Neural cell (in vitro differentiated cells): Measurements from ENCODE around the gene PNPLA3. TPM values are rescaled to one million over a fixed set of nuclear protein-coding genes. Genes with fewer than 3 reads are reported as not detected.

Experiments used
- H2AFZ ChIP-seq: fragments of 200-600, 300-800 bp; sonication (generic), shearing (Covaris generic); 2 replicates; pipeline ENCODE4 v1.6.0; 2014; ENCODE audit warnings: low read depth, mild to moderate bottlenecking, antibody characterized with exemption, low read length, moderate library complexity
- H3F3A ChIP-seq: fragments of 200-600 bp; shearing (Covaris generic); 2 replicates; pipeline ENCODE4 v1.6.1; 2016; ENCODE audit warnings: mild to moderate bottlenecking, moderate library complexity, mixed read lengths, antibody characterized with exemption, low read length; ENCODE audit not compliant: insufficient read depth, poor library complexity, severe bottlenecking
- H3K27ac ChIP-seq: fragments of 200-600, 300-800 bp; sonication (generic), shearing (Covaris generic); 2 replicates; pipeline ENCODE4 v1.5.1; 2014; ENCODE audit warnings: mild to moderate bottlenecking, low read length, moderate library complexity
- H3K27me3 ChIP-seq: fragments of 300-800, 200-600 bp; sonication (generic), shearing (Covaris generic); 2 replicates; pipeline ENCODE4 v1.6.0; 2014; ENCODE audit warnings: mild to moderate bottlenecking, low read depth, low read length, moderate library complexity; ENCODE audit not compliant: insufficient read depth
- H3K36me3 ChIP-seq: fragments of 300-800, 200-600 bp; sonication (generic), shearing (Covaris generic); 2 replicates; pipeline ENCODE4 v1.5.1; 2014; ENCODE audit warnings: mild to moderate bottlenecking, antibody characterized with exemption, low read length, moderate library complexity; ENCODE audit not compliant: insufficient read depth
- H3K4me2 ChIP-seq: fragments of 300-800, 200-600 bp; sonication (generic), shearing (Covaris generic); 2 replicates; pipeline ENCODE4 v1.6.0; 2014; ENCODE audit warnings: mild to moderate bottlenecking, low read length
- H3K4me3 ChIP-seq: fragments of 300-800, 200-600 bp; sonication (generic), shearing (Covaris generic); 2 replicates; pipeline ENCODE4 v1.5.1; 2014; ENCODE audit warnings: mild to moderate bottlenecking, low read length, moderate library complexity
- H3K79me2 ChIP-seq: fragments of 200-600 bp; shearing (Covaris generic); replicated peaks from 2 replicates; pipeline ENCODE4 v1.6.0; 2014; ENCODE audit warnings: mild to moderate bottlenecking, low read length, moderate library complexity; ENCODE audit not compliant: insufficient read depth
- H3K9ac ChIP-seq: fragments of 300-800, 200-600 bp; sonication (generic), shearing (Covaris generic); 2 replicates; pipeline ENCODE4 v1.6.1; 2016; ENCODE audit warnings: mild to moderate bottlenecking, low read length, mixed read lengths
- H3K9me2 ChIP-seq: fragments of 200-600 bp; shearing (Covaris generic); 2 replicates; pipeline ENCODE4 v1.6.1; 2016; ENCODE audit warnings: mild to moderate bottlenecking, low read length, mixed read lengths; ENCODE audit not compliant: insufficient read depth
- H3K9me3 ChIP-seq: fragments of 200-600, 300-800 bp; sonication (generic), shearing (Covaris generic); 2 replicates; pipeline ENCODE4 v1.6.1; 2016; ENCODE audit warnings: mild to moderate bottlenecking, mixed run types, low read length, moderate library complexity, mixed read lengths
- H4K20me1 ChIP-seq: fragments of 200-600 bp; shearing (Covaris generic); 2 replicates; pipeline ENCODE4 v1.6.1; 2016; ENCODE audit warnings: mild to moderate bottlenecking, mixed run types; ENCODE audit not compliant: insufficient read depth
- EP300 ChIP-seq: fragments of 450-650 bp; conservative IDR thresholded peaks from 2 replicates; pipeline ENCODE4 v1.6.1; 2014; ENCODE audit warnings: antibody characterized with exemption, mild to moderate bottlenecking, moderate library complexity; ENCODE audit not compliant: poor library complexity, severe bottlenecking
- EZH2 ChIP-seq: fragments of 200-600, 300-800 bp; shearing (Covaris generic), sonication (generic); IDR thresholded peaks from 2 replicates; pipeline ENCODE4 v1.6.1; 2014; ENCODE audit warnings: antibody characterized with exemption, low read length, borderline replicate concordance, mild to moderate bottlenecking; ENCODE audit not compliant: insufficient read depth, poor library complexity, severe bottlenecking
- MXI1 ChIP-seq: fragments of 450-650 bp; conservative IDR thresholded peaks from 2 replicates; pipeline ENCODE4 v1.6.1; 2014; ENCODE audit warnings: antibody characterized with exemption, mild to moderate bottlenecking; ENCODE audit not compliant: poor library complexity, severe bottlenecking
- POLR2AphosphoS5 ChIP-seq: IDR thresholded peaks from 2 replicates; pipeline ENCODE4 v1.6.1; 2012
- RAD21 ChIP-seq: fragments of 450-650 bp; conservative IDR thresholded peaks from 2 replicates; pipeline ENCODE4 v1.6.1; 2014; ENCODE audit warnings: antibody characterized with exemption, mild to moderate bottlenecking, moderate library complexity
- SMC3 ChIP-seq: fragments of 450-650 bp; conservative IDR thresholded peaks from 2 replicates; pipeline ENCODE4 v1.6.1; 2014; ENCODE audit warnings: antibody characterized with exemption, mild to moderate bottlenecking, moderate library complexity; ENCODE audit not compliant: poor library complexity
- TAF1 ChIP-seq: IDR thresholded peaks from 2 replicates; pipeline ENCODE4 v1.6.1; 2012; ENCODE audit warnings: low read depth
- polyA plus RNA-seq: library from polyadenylated mRNA; depleted of rRNA; stranded (reverse); fragments of >200 nt; gene quantifications from 2 replicates; pipeline ENCODE4 v1.2.3, GENCODE V29; 2014
- TF ChIP-seq, protein P1 (sequence below): IDR thresholded peaks from 2 replicates; pipeline ENCODE4 v1.6.1; 2012; ENCODE audit warnings: borderline replicate concordance
- TF ChIP-seq, protein P2 (sequence below): fragments of 450-650 bp; IDR thresholded peaks from 2 replicates; pipeline ENCODE4 v1.5.1; 2014; ENCODE audit warnings: antibody characterized with exemption, mild to moderate bottlenecking, moderate library complexity; ENCODE audit not compliant: poor library complexity, severe bottlenecking

The PNPLA3 gene
- polyA plus RNA-seq, 1 donor from 2014 or later, result 6.5 TPM

- no peaks in the 10 kb centered on the region for H3F3A ChIP-seq
- H3K4me2 ChIP-seq, result no peak overlapping the region
- H3K9ac ChIP-seq, result no peak overlapping the region
- no peak overlapping the region for H3K27ac ChIP-seq
- H3K36me3 ChIP-seq, result no peaks in the 10 kb centered on the region
- no peak overlapping the region for H2AFZ ChIP-seq
- H3K27me3 ChIP-seq, result no peaks in the 10 kb centered on the region
- H3K9me2 ChIP-seq, result no peaks in the 10 kb centered on the region
- no peak overlapping the region for H3K4me3 ChIP-seq
- no peaks in the 10 kb centered on the region for H3K79me2 ChIP-seq
- no peaks in the 10 kb centered on the region for H4K20me1 ChIP-seq
- no peaks in the 10 kb centered on the region for H3K9me3 ChIP-seq
- TF ChIP-seq RAD21 (no peak), EZH2 (no peak), TAF1 (no peak), MXI1 (no peak), EP300 (no peak), POLR2AphosphoS5 (no peak), SMC3 (no peak)
- TF ChIP-seq, protein P1, sequence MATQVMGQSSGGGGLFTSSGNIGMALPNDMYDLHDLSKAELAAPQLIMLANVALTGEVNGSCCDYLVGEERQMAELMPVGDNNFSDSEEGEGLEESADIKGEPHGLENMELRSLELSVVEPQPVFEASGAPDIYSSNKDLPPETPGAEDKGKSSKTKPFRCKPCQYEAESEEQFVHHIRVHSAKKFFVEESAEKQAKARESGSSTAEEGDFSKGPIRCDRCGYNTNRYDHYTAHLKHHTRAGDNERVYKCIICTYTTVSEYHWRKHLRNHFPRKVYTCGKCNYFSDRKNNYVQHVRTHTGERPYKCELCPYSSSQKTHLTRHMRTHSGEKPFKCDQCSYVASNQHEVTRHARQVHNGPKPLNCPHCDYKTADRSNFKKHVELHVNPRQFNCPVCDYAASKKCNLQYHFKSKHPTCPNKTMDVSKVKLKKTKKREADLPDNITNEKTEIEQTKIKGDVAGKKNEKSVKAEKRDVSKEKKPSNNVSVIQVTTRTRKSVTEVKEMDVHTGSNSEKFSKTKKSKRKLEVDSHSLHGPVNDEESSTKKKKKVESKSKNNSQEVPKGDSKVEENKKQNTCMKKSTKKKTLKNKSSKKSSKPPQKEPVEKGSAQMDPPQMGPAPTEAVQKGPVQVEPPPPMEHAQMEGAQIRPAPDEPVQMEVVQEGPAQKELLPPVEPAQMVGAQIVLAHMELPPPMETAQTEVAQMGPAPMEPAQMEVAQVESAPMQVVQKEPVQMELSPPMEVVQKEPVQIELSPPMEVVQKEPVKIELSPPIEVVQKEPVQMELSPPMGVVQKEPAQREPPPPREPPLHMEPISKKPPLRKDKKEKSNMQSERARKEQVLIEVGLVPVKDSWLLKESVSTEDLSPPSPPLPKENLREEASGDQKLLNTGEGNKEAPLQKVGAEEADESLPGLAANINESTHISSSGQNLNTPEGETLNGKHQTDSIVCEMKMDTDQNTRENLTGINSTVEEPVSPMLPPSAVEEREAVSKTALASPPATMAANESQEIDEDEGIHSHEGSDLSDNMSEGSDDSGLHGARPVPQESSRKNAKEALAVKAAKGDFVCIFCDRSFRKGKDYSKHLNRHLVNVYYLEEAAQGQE, result no peak
- TF ChIP-seq, protein P2, sequence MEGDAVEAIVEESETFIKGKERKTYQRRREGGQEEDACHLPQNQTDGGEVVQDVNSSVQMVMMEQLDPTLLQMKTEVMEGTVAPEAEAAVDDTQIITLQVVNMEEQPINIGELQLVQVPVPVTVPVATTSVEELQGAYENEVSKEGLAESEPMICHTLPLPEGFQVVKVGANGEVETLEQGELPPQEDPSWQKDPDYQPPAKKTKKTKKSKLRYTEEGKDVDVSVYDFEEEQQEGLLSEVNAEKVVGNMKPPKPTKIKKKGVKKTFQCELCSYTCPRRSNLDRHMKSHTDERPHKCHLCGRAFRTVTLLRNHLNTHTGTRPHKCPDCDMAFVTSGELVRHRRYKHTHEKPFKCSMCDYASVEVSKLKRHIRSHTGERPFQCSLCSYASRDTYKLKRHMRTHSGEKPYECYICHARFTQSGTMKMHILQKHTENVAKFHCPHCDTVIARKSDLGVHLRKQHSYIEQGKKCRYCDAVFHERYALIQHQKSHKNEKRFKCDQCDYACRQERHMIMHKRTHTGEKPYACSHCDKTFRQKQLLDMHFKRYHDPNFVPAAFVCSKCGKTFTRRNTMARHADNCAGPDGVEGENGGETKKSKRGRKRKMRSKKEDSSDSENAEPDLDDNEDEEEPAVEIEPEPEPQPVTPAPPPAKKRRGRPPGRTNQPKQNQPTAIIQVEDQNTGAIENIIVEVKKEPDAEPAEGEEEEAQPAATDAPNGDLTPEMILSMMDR, result no peak
Measured at GRCh38 chr22:43878079-43878795, 45.4 kb upstream of the PNPLA3 start.

DNA sequence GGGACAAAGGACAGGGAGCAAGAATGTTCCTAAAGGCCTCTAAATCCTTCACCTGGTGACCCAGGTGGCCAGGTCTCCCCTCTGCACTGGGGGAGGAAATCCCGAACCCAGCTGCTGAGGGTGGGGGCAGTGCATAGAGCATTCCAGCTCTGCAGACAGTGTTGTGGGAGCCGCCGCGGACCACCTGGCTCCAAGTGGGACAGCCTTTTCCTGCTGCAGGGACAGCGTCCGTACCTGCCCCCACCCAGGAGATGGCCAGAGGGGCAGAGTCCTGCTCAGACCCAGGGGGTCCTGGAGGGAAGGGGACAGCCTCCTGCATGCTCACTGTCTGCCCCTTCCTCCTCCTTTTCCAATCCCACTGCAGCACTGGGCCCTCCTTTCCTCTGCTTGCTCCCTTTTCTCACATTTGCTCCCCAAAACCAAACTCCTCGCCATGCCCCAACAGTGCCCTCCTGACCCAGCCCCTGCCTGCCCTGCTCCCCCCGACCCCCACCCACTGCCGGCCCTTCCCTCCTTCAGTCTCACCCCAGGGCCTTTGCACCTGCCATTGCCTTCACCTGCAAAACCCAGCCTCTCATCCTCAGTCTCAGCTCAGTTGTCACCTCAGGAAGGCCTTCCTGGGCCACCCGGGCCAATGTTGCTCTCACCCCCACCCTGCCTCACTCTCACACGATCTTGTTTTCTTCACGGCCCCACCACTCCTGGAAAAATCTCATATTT, 44.6 kb upstream of the PNPLA3 start:
- TF ChIP-seq TAF1 (no peak), SMC3 (no peak), RAD21 (no peak), MXI1 (no peak), POLR2AphosphoS5 (no peak), EZH2 (no peak), EP300 (no peak)
- TF ChIP-seq, protein P1, result no peak
- TF ChIP-seq, protein P2, result no peak
- Histone ChIP-seq H3K79me2 (no peaks in the 10 kb centered on the region), H3K4me3 (no peak overlapping the region), H3K9ac (no peak overlapping the region), H3K27me3 (no peaks in the 10 kb centered on the region), H3F3A (no peaks in the 10 kb centered on the region), H2AFZ (no peak overlapping the region), H3K9me2 (no peaks in the 10 kb centered on the region), H3K4me2 (no peak overlapping the region), H4K20me1 (no peaks in the 10 kb centered on the region), H3K36me3 (no peaks in the 10 kb centered on the region), H3K27ac (no peak overlapping the region), H3K9me3 (no peaks in the 10 kb centered on the region)
